Erythroblast (primary cell): Measurements from ENCODE around the gene ATRNL1.

Source experiments
- GATA1 ChIP-seq: IDR thresholded peaks from 2 replicates; pipeline ENCODE4 v1.6.1; 2011; ENCODE audit warnings: low read depth, mild to moderate bottlenecking, control low read depth, low read length, moderate library complexity
- POLR2A ChIP-seq: IDR thresholded peaks from 2 replicates; pipeline ENCODE4 v1.6.1; 2011; ENCODE audit warnings: mild to moderate bottlenecking, low read length

DNA sequence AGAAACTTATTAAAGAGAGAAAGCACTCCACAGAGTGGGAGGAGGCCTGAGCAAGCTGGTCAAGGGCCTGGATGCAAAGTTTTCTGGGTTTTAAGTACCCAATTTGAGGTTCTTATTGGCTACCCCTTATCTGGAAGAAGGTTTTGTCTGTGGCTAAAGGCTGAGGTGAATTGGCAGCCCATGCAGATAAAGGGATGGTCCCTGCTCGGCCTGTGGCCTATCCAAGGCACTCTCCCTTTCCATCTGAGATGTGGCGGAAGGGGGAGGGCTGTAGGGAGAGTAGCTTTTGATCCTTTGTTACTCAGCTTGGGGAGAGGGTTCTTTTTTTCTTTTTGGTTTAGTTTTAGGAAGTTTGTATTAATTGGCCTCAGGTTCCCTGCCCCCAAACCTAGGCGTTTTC lies 465.1 kb downstream of the ATRNL1 start:
- TF ChIP-seq POLR2A (no peak), GATA1 (no peak)
